ENCODE data around the gene TENM4.

GRCh38 chr11:78901831-78902230 lies 539.0 kb downstream of the TENM4 start:
- TF ChIP-seq, protein P1, sequence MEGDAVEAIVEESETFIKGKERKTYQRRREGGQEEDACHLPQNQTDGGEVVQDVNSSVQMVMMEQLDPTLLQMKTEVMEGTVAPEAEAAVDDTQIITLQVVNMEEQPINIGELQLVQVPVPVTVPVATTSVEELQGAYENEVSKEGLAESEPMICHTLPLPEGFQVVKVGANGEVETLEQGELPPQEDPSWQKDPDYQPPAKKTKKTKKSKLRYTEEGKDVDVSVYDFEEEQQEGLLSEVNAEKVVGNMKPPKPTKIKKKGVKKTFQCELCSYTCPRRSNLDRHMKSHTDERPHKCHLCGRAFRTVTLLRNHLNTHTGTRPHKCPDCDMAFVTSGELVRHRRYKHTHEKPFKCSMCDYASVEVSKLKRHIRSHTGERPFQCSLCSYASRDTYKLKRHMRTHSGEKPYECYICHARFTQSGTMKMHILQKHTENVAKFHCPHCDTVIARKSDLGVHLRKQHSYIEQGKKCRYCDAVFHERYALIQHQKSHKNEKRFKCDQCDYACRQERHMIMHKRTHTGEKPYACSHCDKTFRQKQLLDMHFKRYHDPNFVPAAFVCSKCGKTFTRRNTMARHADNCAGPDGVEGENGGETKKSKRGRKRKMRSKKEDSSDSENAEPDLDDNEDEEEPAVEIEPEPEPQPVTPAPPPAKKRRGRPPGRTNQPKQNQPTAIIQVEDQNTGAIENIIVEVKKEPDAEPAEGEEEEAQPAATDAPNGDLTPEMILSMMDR (IDR thresholded peaks at IDR 0.05): no peak
- TF ChIP-seq EZH2phosphoT487 (IDR thresholded peaks at IDR 0.05) (no peak), EZH2 (IDR thresholded peaks at IDR 0.05) (no peak)

Data from neural progenitor cell (in vitro differentiated cells).